Ishikawa (cell line): ENCODE measurements around the gene ANKRD40CL.

ENCODE experiments used
- CEBPB ChIP-seq: IDR thresholded peaks from 2 replicates; pipeline ENCODE4 v1.6.1; 2012
- CREB1 ChIP-seq: IDR thresholded peaks from 2 replicates; pipeline ENCODE4 v1.6.1; 2012; ENCODE audit warnings: low read depth
- EGR1 ChIP-seq: IDR thresholded peaks from 2 replicates; pipeline ENCODE4 v1.6.1; 2012
- EP300 ChIP-seq: IDR thresholded peaks from 2 replicates; pipeline ENCODE4 v1.6.1; 2012; ENCODE audit warnings: borderline replicate concordance
- FOXM1 ChIP-seq: IDR thresholded peaks from 2 replicates; pipeline ENCODE4 v1.6.1; 2012; ENCODE audit warnings: low read depth, borderline replicate concordance
- NFIC ChIP-seq: IDR thresholded peaks from 2 replicates; pipeline ENCODE4 v1.6.1; 2012
- RAD21 ChIP-seq: IDR thresholded peaks from 2 replicates; pipeline ENCODE4 v1.6.1; 2012; ENCODE audit warnings: low read depth
- TAF1 ChIP-seq: IDR thresholded peaks from 2 replicates; pipeline ENCODE4 v1.6.1; 2012; ENCODE audit warnings: low read depth, mild to moderate bottlenecking
- TCF12 ChIP-seq: IDR thresholded peaks from 2 replicates; pipeline ENCODE4 v1.6.1; 2012; ENCODE audit warnings: low read depth
- TEAD4 ChIP-seq: IDR thresholded peaks from 2 replicates; pipeline ENCODE4 v1.6.1; 2012
- YY1 ChIP-seq: IDR thresholded peaks from 2 replicates; pipeline ENCODE4 v1.6.1; 2012; ENCODE audit warnings: low read depth
- ZBTB7A ChIP-seq: IDR thresholded peaks from 2 replicates; pipeline ENCODE4 v1.6.1; 2012; ENCODE audit warnings: low read depth
- TF ChIP-seq, protein P1 (sequence below): IDR thresholded peaks from 2 replicates; pipeline ENCODE4 v1.6.1; 2012
- TF ChIP-seq, protein P2 (sequence below): IDR thresholded peaks from 2 replicates; pipeline ENCODE4 v1.6.1; 2012; ENCODE audit warnings: low read depth, mild to moderate bottlenecking

The ANKRD40CL gene

DNA sequence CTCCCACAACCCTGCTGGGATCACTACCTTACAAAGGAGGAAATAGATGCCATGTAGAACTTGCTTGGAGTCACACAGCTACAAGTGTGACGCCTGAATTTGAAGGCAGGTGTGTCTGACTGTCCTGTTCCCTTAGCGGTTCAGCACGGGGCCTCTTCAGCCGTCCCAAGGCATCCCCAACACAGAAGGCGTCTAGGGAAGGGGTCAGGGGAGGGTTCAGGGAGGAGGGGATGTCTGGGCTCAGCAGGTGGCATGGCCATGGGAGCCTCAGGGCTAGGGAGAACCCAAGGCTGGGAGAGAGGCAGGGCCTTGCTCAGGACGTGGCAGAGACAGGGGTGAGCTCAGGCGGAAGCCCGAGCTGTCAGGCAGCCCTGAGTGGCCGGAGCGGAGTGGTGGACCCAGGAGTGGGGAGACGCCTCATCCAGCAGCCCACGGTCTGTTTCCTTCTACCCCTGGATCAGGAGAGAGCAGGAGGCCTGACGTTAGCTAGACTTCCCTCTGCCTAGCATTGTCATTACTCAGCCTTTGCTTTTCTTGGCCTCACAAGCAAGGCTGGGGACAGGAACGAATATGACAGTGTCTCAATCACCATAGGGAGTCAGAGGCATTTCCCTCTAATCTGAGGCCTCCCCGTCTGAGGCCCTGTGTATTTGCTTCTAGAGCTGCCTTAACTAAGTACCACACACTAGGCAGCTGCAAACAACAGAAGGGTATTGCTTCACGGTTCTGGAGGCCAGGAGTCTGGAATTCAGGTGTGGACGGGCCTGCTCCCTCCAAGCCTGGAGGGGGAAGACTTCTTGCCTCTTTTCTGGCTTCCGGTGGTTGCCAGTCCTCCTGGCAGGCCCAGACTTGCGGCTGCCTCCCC, 31.3 kb upstream of the ANKRD40CL start:
- no peak for TF ChIP-seq CEBPB
- no peak for TF ChIP-seq FOXM1
- no peak for TF ChIP-seq TCF12
- no peak for TF ChIP-seq TAF1
- no peak for TF ChIP-seq NFIC
- TF ChIP-seq ZBTB7A: no peak
- no peak for TF ChIP-seq EP300
- TF ChIP-seq CREB1: no peak
- TF ChIP-seq YY1: no peak
- TF ChIP-seq, protein P1, sequence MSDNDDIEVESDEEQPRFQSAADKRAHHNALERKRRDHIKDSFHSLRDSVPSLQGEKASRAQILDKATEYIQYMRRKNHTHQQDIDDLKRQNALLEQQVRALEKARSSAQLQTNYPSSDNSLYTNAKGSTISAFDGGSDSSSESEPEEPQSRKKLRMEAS: no peak
- TF ChIP-seq RAD21: no peak
- TF ChIP-seq EGR1: no peak

DNA sequence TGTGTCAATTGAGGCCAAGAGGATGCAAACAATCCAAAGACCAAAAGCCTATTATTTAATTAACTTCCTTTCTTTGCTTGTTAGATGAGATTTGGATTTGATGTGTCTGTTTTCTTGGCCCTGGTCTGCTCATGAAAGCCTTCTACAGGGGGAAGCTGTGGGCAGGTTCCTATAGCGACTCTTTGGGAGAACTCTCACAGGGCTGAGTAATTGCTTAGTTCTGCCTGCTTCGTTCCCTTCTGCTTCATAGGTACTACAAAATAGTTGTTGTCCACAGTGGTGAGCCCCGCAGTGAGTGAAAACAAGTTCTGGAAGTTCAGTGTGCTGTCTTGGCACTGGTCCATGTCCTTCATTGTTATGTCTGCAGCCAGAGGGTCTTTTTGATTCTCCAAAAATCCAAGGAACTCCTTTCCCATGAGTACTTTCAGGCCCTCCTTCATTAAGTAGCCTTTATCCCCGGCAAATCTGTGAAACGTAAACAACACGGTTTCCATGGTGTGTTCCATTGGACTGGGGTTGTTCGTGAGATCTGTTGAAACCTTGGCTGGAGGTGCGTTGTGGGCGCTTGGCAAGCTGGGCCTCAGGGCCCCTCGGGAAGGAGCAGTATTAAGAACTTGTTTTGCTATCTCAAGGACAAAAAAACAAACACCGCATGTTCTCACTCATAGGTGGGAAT, 30.0 kb upstream of the ANKRD40CL start:
- TF ChIP-seq CREB1: no peak
- TF ChIP-seq, protein P2, sequence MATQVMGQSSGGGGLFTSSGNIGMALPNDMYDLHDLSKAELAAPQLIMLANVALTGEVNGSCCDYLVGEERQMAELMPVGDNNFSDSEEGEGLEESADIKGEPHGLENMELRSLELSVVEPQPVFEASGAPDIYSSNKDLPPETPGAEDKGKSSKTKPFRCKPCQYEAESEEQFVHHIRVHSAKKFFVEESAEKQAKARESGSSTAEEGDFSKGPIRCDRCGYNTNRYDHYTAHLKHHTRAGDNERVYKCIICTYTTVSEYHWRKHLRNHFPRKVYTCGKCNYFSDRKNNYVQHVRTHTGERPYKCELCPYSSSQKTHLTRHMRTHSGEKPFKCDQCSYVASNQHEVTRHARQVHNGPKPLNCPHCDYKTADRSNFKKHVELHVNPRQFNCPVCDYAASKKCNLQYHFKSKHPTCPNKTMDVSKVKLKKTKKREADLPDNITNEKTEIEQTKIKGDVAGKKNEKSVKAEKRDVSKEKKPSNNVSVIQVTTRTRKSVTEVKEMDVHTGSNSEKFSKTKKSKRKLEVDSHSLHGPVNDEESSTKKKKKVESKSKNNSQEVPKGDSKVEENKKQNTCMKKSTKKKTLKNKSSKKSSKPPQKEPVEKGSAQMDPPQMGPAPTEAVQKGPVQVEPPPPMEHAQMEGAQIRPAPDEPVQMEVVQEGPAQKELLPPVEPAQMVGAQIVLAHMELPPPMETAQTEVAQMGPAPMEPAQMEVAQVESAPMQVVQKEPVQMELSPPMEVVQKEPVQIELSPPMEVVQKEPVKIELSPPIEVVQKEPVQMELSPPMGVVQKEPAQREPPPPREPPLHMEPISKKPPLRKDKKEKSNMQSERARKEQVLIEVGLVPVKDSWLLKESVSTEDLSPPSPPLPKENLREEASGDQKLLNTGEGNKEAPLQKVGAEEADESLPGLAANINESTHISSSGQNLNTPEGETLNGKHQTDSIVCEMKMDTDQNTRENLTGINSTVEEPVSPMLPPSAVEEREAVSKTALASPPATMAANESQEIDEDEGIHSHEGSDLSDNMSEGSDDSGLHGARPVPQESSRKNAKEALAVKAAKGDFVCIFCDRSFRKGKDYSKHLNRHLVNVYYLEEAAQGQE: no peak
- no peak for TF ChIP-seq TAF1

DNA sequence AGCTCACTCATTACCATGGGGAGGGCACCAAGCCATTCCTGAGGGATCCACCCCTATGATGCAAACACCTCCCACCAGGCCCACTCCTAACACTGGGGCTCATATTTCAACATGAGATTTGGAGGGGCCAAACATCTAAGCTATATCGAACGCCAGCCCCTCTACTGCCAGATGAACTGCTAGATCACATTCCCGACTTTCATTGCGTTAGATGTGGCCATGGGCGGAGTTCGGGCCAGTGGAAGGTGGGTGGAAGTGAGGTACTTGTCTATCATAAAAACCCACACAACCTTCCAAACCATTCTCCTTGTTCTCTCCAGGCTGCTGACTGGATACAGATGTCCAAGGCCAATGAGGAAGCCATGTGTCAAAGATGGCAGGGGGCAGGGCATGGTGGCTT, 27.0 kb upstream of the ANKRD40CL start:
- TF ChIP-seq TAF1: no peak
- TF ChIP-seq ZBTB7A: no peak
- TF ChIP-seq TCF12: no peak
- TF ChIP-seq RAD21: no peak
- no peak for TF ChIP-seq FOXM1
- TF ChIP-seq CREB1: no peak
- TF ChIP-seq TEAD4: no peak

DNA sequence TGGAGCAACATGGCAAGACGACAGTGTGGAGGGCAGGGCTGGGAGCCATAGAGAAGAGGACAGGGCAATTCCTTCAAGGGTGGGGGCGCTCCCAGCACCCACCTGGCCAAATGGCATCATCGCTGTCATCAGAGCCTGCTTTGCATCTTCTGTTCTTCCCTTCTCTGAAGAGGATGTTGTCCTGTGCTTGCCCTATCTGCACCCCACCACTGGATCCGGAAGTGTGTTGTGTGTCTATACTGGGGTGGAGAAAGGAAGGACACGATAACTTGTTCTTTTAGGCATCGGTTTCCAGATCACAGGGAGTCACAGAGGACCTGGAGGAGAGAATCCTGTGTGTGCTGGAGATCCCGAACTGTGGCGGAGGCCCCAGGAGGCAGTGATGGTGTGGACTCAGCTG, 25.7 kb upstream of the ANKRD40CL start:
- TF ChIP-seq, protein P2: no peak
- no peak for TF ChIP-seq FOXM1
- no peak for TF ChIP-seq CREB1

DNA sequence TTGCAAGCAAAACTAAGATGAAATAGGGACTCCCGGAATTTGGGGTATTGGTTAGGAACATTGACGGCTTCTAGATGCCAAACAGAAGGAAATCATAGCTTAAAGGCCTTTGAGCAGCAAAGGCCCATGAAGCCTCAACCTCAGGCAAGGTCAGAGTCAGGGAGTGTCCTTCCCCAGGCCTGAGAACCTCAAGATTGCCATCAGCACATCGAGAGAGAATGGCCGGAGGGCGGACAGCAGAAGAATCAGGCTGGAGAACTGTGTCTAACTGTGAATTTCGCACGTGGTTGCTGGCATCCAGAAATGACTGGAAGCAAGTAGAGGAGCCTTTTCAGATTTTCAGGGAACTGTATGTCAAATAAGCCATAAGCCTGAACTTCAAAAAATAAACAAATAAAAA, 24.8 kb upstream of the ANKRD40CL start:
- TF ChIP-seq RAD21 (no peak), TAF1 (no peak), YY1 (no peak)
- TF ChIP-seq, protein P1: no peak
- TF ChIP-seq, protein P2: no peak

DNA sequence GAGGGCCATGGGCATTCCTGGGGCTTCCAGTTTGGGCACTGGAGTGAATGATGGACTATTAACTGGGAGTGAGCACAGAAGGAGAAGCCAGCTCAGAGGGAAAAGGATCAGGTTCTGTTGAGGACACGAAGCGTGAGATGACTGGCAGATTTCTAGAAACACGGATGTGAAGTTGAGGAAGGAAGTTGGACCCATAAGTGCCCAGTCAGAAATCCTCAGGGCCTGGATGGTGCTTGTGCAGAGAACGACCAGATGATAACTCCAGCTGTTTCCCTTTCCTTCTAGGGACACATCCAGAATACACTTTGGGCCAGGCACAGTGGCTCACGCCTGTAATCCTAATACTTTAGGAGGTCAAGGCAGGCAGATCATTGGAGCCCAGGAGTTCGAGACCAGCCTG, 23.3 kb upstream of the ANKRD40CL start:
- TF ChIP-seq TAF1 (no peak), EGR1 (no peak), FOXM1 (no peak)
